H1 (cell line): ENCODE measurements around the gene INA. TPM values are rescaled to one million over a fixed set of nuclear protein-coding genes. Genes with fewer than 3 reads are reported as not detected.

Experiments used
- ASH2L ChIP-seq: fragments of 200-600, 300-600 bp; sonication (generic); IDR thresholded peaks from one replicate; pipeline ENCODE4 v1.7.1; 2017; ENCODE audit warnings: low read length
- ATF2 ChIP-seq: IDR thresholded peaks from 2 replicates; pipeline ENCODE4 v1.6.1; 2012; ENCODE audit warnings: low read length, inconsistent platforms
- CHD1 ChIP-seq: IDR thresholded peaks from 2 replicates; pipeline ENCODE4 v1.6.1; 2012; ENCODE audit warnings: low read depth, low read length, improper control_type of control experiment
- CHD2 ChIP-seq: IDR thresholded peaks from 2 replicates; pipeline ENCODE4 v1.6.1; 2012; ENCODE audit warnings: low read length, improper control_type of control experiment
- CREB1 ChIP-seq: IDR thresholded peaks from 2 replicates; pipeline ENCODE4 v1.6.1; 2012; ENCODE audit warnings: inconsistent platforms
- EP300 ChIP-seq, 2 experiments: IDR thresholded peaks; 1 replicate in 1 of 2; 2 replicates in 1 of 2; pipeline ENCODE4 v1.6.1; 2011 to 2012; ENCODE audit warnings: low read depth in 2 of 2, low read length in 2 of 2, mild to moderate bottlenecking in 2 of 2, borderline replicate concordance in 1 of 2, inconsistent platforms in 1 of 2, moderate library complexity in 1 of 2
- EZH2 ChIP-seq: fragments of 200-600 bp; sonication (generic); IDR thresholded peaks from 2 replicates; pipeline ENCODE4 v1.7.1; 2012; ENCODE audit warnings: low read depth, mild to moderate bottlenecking, moderate library complexity, low read length, inconsistent platforms; ENCODE audit not compliant: severe bottlenecking
- FOSL1 ChIP-seq: IDR thresholded peaks from 2 replicates; pipeline ENCODE4 v1.6.1; 2011; ENCODE audit warnings: mild to moderate bottlenecking, low read depth, low read length, moderate library complexity; ENCODE audit not compliant: insufficient read depth
- GABPA ChIP-seq: IDR thresholded peaks from 2 replicates; pipeline ENCODE4 v1.6.1; 2011; ENCODE audit warnings: mild to moderate bottlenecking, low read length, moderate library complexity, borderline replicate concordance; ENCODE audit not compliant: insufficient read depth
- NANOG ChIP-seq: IDR thresholded peaks from 2 replicates; pipeline ENCODE4 v1.6.1; 2011; ENCODE audit warnings: low read length, low read depth, mild to moderate bottlenecking, inconsistent platforms; ENCODE audit not compliant: insufficient read depth, poor library complexity, severe bottlenecking
- NRF1 ChIP-seq: IDR thresholded peaks from 2 replicates; pipeline ENCODE4 v1.6.1; 2011; ENCODE audit warnings: mild to moderate bottlenecking, low read depth, low read length, improper control_type of control experiment
- POLR2A ChIP-seq, 2 experiments: IDR thresholded peaks; 1 replicate in 1 of 2; 2 replicates in 1 of 2; pipeline ENCODE4 v1.6.1; 2011; ENCODE audit warnings: low read depth in 2 of 2, low read length in 2 of 2, mild to moderate bottlenecking in 2 of 2; ENCODE audit errors: control extremely low read depth in 1 of 2
- RBBP5 ChIP-seq: IDR thresholded peaks from 2 replicates; pipeline ENCODE4 v1.7.1; 2012; ENCODE audit warnings: low read depth, mild to moderate bottlenecking, inconsistent platforms, low read length, moderate library complexity, borderline replicate concordance
- SAP30 ChIP-seq: fragments of 300-600 bp; sonication (generic); IDR thresholded peaks from 2 replicates; pipeline ENCODE4 v1.7.1; 2012; ENCODE audit warnings: low read length, moderate library complexity, mild to moderate bottlenecking, inconsistent platforms; ENCODE audit not compliant: insufficient read depth, insufficient replicate concordance
- SIRT6 ChIP-seq: IDR thresholded peaks from one replicate; pipeline ENCODE4 v1.7.1; 2012; ENCODE audit warnings: low read length, inconsistent platforms
- SP4 ChIP-seq: IDR thresholded peaks from 2 replicates; pipeline ENCODE4 v1.6.1; 2012; ENCODE audit warnings: low read length, inconsistent platforms
- SRF ChIP-seq: IDR thresholded peaks from 2 replicates; pipeline ENCODE4 v1.6.1; 2011; ENCODE audit warnings: mild to moderate bottlenecking, low read depth, low read length, moderate library complexity
- TAF7 ChIP-seq: optimal IDR thresholded peaks from 2 replicates; pipeline ENCODE3; 2011; ENCODE audit warnings: low read depth, mild to moderate bottlenecking, inconsistent platforms, low read length, moderate library complexity, borderline replicate concordance
- TCF12 ChIP-seq: IDR thresholded peaks from 2 replicates; pipeline ENCODE4 v1.6.1; 2011; ENCODE audit warnings: low read depth, mild to moderate bottlenecking, low read length
- YY1 ChIP-seq: IDR thresholded peaks from 2 replicates; pipeline ENCODE4 v1.6.1; 2011; ENCODE audit warnings: low read depth, mild to moderate bottlenecking, low read length
- polyA plus RNA-seq, 7 experiments: library from polyadenylated mRNA; depleted of rRNA in 3 of 7; stranded (reverse) in 5 of 7; unstranded in 2 of 7; fragments of >200 nt in 5 of 7; fragments of 200-250 nt in 2 of 7; gene quantifications; 1 replicate in 5 of 7; 2 replicates in 1 of 7; 4 replicates in 1 of 7; pipeline versions ENCODE4 v1.2.1 to v1.2.3, GENCODE V29; 2011 to 2013; ENCODE audit warnings: missing spikeins in 2 of 7, mixed read lengths in 2 of 7
- total RNA-seq: library from RNA; stranded (reverse); fragmentation: NEBNext Ultra II Directional; extraction: Animal tissue kit (Norgen Biotek cat#: 25700); gene quantifications from 2 replicates; pipeline ENCODE4 v1.2.1, GENCODE V29; 2021

INA gene
- total and polyA plus RNA-seq, 2 of the 8 experiments (the other 6 are each of a cell fraction or from before 2014, with no cell fraction given) = 17.1 to 18.1 TPM

- TF ChIP-seq SAP30 (peak; percentile 44), RBBP5 (peak; percentile 90; the same call in 1 of the 2 replicates), GABPA (0 out of 2 replicates have a peak, but pooled peaks have one; percentile 35), POLR2A (IDR thresholded peaks at IDR 0.05; ENCODE audit: control extremely low read depth in 1 of 2, low read depth in 2 of 2, low read length in 2 of 2) (peak in 1 of 2 experiments; percentile 78; a peak in 2 of 3 replicates), TCF12 (peak; percentile 94), EZH2 (peak; percentile 36), NRF1 (no peak), YY1 (peak; percentile 97), ASH2L (peak; percentile 94), CREB1 (0 out of 2 replicates have a peak, but pooled peaks have one; percentile 45), SRF (no peak), SP4 (peak; percentile 70; the same call in 1 of the 2 replicates), EP300 (IDR thresholded peaks at IDR 0.05; ENCODE audit: borderline replicate concordance in 1 of 2, low read depth in 2 of 2, low read length in 2 of 2) (peak; percentile 12 to 77; a peak in 2 of 3 replicates), FOSL1 (no peak), CHD1 (no peak), CHD2 (peak; percentile 71), ATF2 (0 out of 2 replicates have a peak, but pooled peaks have one; percentile 37), SIRT6 (no peak), TAF7 (peak; percentile 67), NANOG (peak; percentile 3)
Observed at GRCh38 chr10:103281753-103282152, 4.8 kb downstream of the INA start (continued).
